ENCODE measurements around the gene ZNF584.
"Not testable (repeated sequence)": the region's sequence is repeated elsewhere in the genome, so short reads cannot be mapped to it uniquely, and the experiment has no call there.

Gene ZNF584

GRCh38 chr19:58408152-58409009, at the start of gene ZNF584:
Gene ZNF584, plus strand, starts transcription at chr19:58408649. Its CDS starts 499 bp downstream, at chr19:58409148.
- peak; percentile 77 for DNase-seq

- DNase-seq: peak; percentile 25
These were observed 46.6 kb upstream of the ZNF584 start for GRCh38 chr19:58361900-58362271.

- peak; percentile 76 for DNase-seq
These were observed 46.0 kb upstream of the ZNF584 start, which contains the start of gene ZNF497 for GRCh38 chr19:58362272-58362994. Gene ZNF497, minus strand, starts transcription at chr19:58362751. Its CDS starts 5,116 bp downstream, at chr19:58357635.

GRCh38 chr19:58364146-58364545, 44.3 kb upstream of the ZNF584 start:
- DNase-seq: no peak

- no peak for DNase-seq
These were observed 41.6 kb upstream of the ZNF584 start for GRCh38 chr19:58366585-58367430.

GRCh38 chr19:58367698-58368454, 40.6 kb upstream of the ZNF584 start:
- no peak for DNase-seq

GRCh38 chr19:58368561-58369360, 39.7 kb upstream of the ZNF584 start:
- no peak for DNase-seq

GRCh38 chr19:58372311-58373133, 35.9 kb upstream of the ZNF584 start:
- no peak for DNase-seq

GRCh38 chr19:58374200-58374599, 34.2 kb upstream of the ZNF584 start:
- no peak for DNase-seq

- DNase-seq: not testable (repeated sequence)
These were observed 31.7 kb upstream of the ZNF584 start for GRCh38 chr19:58376724-58377123.

- no peak for DNase-seq
These were observed 29.2 kb upstream of the ZNF584 start for GRCh38 chr19:58379246-58379645.

- DNase-seq: no peak
These were observed 28.3 kb upstream of the ZNF584 start for GRCh38 chr19:58380037-58380661.

- peak; percentile 96 for DNase-seq
These were observed 27.6 kb upstream of the ZNF584 start, which contains the start of gene ZNF837 for GRCh38 chr19:58380662-58381459. Gene ZNF837, minus strand, starts transcription at chr19:58381030. Its CDS starts 11,698 bp downstream, at chr19:58369332.

- DNase-seq: no peak
These were observed 26.8 kb upstream of the ZNF584 start for GRCh38 chr19:58381460-58382212.

- no peak for DNase-seq
These were observed 25.3 kb upstream of the ZNF584 start for GRCh38 chr19:58382997-58383603.

GRCh38 chr19:58385313-58385890, 23.0 kb upstream of the ZNF584 start:
- DNase-seq: no peak

- DNase-seq: no peak
These were observed 22.4 kb upstream of the ZNF584 start for GRCh38 chr19:58385891-58386575.
